ENCODE measurements around the gene MAGEA12.
"Not testable (repeated sequence)": the region's sequence is repeated elsewhere in the genome, so short reads cannot be mapped to it uniquely, and the experiment has no call there.

The MAGEA12 gene

DNA sequence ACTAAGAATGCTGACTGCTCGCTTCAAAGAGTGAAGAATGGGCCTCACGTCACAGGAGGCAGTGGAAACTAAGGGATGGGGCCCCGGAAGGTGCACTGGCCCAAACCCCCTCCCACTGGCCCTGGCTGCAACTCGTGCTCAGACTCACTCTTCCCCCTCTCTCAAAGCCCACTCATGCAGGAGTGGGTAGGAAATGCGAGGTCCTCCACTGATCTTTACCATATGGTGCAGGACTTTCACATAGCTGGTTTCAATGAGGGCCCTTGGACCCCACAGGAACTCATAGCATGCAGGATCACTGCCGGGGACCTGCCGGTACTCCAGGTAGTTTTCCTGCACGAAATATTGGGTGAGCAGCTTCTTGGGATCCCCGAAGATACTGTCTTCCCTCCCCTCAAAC is 33.0 kb downstream of the MAGEA12 start:
- not testable (repeated sequence) for DNase-seq

DNA sequence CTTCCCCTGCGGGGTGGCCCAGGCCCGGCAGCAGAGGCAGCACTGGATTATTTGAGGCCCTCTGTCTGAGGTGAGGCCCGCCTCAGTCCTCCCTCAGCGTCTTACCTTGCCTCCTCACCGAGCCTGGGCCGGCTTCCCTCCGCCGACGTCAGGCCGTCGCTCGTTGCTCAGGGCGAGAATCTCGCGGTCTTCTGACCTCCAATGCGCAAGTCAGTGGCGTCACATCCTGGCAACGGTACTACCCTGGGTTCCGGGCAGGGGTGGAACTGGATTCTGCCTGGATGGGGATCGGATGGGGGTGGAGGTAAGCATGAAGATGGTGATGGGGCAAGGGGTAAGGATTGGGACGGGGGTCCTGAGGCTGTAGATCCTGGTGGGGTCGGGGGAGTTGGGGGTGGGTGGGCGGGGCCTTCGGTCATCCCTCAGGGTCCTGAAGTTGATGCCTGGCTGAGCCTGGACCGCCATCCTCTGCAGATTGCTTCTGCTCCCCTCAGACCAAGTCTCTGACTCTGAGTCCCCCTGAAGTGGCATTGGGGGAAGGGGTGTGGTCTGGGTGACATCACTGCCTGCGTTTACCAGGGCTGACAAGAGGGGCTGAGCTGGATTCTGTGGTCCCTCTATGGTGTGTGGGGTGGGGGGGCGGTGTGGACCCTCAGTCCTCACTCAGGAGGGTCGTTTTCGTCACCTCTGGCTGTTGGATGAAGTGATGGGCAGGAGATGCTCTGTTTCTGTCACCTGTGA is 36.2 kb downstream of the MAGEA12 start, which contains the start of gene MAGEA6:
Gene MAGEA6 (minus strand): TSS at position 141 of the 741 bp plus-strand sequence. CDS start 2,039 bp downstream, outside the sequence.
- not testable (repeated sequence) for DNase-seq

DNA sequence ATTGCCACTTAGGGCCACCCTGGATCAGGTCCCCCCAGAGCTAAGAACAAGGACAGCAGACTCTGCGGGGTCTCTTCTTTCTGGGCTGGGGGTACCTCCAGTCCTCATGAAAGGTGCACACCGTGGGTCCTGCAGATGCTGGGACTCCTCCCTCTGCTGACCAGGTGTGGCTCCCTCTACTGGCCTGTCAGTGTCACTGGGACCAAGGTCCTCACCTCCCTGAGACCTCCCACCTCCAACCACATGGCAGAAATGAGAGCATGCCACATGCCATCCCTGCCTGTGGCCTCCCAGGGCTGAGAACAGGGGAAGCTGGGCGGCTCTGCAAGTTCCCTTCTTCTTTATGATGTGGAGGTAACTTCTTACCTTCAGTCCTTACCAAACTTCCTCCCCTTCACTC is 53.5 kb downstream of the MAGEA12 start:
- not testable (repeated sequence) for DNase-seq

Measured in CD4-positive, alpha-beta T cell treated with Interleukin-1 beta for 1 hour (primary cell).